SKM-1 treated with dmso at 0.1 percent for 144 hours (cell line): ENCODE measurements around the gene A2M.

Source experiments
- DNase-seq: peaks from one replicate; lab custom pipeline; 2025; ENCODE audit not compliant: unreplicated experiment; lab: John Stamatoyannopoulos, UW

Gene A2M

GRCh38 chr12:9122091-9122609 lies 6.4 kb upstream of the A2M start:
- DNase-seq = no peak

GRCh38 chr12:9120487-9121184 lies 4.9 kb upstream of the A2M start:
- DNase-seq = no peak

GRCh38 chr12:9118158-9118557 lies 2.4 kb upstream of the A2M start:
- peak; percentile 74 for DNase-seq

GRCh38 chr12:9114946-9115345 lies 773 bp downstream of the A2M start:
- DNase-seq = no peak

DNA sequence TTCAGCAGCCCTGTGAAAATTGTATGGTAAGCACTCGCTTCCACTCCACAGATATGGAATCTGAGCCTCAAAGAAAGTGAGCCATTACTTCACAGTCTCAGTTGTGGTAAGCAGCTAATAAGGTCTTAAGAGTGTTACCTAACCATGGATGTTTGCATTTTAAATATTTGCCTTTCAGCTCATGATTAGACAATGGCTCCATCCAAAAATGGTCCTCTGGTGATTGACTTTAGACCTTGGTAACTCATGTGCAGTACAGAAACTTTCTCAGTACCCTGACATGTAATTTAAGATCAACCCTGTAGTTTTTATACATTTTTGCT lies 1.8 kb downstream of the A2M start:
- no peak for DNase-seq

DNA sequence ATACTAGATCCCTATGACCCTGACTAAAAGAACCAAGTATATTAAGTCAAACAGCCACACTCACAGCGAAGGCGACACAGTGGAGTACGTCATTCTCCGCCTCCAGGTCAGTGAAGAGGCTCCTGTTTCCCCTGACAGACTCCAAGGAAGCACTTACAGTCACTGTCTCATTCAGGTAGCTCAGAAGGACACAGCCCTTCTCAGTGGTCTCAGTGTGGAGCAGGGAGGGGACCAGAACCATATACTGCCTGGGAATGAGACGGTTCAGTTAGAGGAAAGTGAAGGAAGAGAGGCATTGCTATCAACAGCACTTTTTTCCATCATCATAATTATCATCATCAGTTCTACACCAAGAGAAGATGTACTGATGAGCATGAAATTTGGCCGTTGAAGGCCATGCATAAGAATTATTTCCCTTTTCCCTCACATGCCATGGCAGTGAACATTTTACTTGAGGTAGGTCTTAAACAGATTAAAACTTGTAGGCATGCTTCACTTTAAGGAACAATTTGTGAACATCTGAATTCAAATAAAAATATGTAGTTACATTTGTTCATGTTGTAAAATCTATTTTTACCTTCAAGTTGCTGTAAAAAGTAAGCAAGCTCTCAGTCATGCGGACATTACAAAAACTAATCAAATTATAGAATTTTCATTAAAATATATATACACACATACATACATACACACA lies 2.3 kb downstream of the A2M start:
- DNase-seq = no peak

GRCh38 chr12:9112076-9112853 lies 3.5 kb downstream of the A2M start:
- no peak for DNase-seq

- DNase-seq = no peak
Measured at GRCh38 chr12:9111525-9111924, 4.2 kb downstream of the A2M start.

DNA sequence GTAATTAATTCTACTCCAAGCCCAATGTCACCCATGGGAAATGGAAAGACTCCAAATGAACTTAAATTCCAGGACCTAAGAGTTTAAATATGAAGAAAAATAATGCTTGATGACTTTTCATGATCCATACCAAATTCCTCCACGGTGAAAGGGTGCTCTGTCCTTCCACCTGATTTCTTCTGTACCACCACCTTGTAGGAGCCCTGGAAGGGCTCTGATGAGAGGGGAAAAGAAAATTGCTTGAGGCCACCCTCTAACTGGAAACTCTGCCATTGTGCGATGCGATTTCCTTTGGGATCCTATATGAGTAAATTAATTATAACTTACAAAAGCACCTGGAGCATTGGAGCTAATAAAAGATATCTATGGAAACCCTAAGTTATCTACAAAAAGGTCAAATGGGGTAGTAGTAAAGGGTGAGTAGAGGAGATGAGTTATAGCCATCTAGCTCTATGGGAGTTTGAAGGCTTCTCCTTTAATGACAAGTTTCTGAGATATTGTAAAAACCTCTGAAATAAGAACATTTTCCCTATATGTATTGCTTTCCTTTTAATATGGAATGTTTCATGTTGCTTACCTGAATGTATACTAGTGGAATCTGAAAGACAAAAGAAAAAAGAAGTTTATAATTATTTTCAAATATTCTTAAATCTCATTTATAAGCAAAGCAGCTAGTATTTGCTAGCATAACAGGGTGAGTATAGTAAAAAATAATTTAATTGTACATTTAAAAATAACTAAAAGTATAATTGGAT lies 5.8 kb downstream of the A2M start:
- DNase-seq = no peak

DNA sequence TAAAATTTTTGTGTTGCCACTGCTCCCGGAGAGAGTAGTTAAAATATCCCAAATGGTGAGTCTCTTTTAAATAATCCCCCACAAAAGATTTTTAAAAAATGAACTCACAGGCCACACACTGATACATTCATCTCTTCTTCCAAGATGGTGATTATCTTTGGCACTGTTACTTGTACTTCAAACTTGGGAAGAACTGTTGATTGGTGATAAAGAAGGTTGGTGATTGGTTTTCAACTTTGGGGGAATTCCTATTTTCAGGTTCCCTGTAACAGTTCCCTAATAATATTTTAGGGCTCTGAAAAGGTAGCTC lies 6.6 kb downstream of the A2M start:
- no peak for DNase-seq

DNA sequence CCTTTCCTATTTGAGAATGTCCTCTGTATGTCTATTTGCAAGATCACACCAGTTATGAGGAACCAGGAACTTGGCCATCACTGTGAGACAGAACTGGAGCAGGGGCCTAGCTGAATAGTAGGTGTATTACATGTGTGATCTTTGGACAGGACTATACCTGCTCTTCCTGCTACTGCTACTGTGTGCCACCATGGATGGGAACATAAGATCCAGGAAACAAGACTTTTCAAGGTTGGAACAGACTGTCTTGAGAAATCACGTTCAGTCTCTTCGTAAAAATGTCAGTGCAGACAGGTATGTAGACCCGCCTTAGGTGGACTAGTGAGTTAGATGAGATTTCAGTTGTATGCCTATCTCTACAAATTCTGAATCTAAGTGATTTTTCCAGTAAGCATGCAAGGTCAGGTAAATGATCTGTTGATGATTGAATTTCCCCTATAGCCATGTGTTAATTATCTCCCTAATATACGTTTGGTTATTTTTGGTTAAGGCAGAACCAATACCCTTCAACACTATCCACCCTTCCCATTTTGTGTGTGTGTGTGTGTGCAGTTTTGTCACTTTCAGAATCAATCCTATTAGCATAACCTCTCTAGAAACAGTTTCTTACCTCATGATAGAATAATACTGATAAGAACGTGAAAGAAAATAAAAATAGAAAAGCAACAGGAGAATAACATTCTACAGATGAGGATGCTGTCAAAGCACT lies 7.1 kb downstream of the A2M start:
- DNase-seq = no peak

DNA sequence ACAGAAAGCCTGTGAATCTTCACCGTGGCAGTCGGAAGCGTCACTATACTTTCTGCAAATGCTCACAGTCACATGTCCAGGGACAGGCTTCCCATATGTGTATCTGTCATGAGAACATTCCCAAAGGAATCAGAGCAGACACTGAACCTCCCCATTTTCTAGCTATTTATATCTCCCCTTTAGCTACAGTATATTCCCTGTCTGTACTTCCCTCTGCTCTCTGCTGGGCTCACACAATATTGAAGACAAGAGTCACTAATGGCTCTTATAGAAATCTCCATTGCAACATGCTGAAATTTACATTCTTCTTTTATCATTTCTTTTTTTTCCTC lies 8.2 kb downstream of the A2M start:
- no peak for DNase-seq

GRCh38 chr12:9106610-9107541 lies 8.8 kb downstream of the A2M start:
- DNase-seq = no peak

DNA sequence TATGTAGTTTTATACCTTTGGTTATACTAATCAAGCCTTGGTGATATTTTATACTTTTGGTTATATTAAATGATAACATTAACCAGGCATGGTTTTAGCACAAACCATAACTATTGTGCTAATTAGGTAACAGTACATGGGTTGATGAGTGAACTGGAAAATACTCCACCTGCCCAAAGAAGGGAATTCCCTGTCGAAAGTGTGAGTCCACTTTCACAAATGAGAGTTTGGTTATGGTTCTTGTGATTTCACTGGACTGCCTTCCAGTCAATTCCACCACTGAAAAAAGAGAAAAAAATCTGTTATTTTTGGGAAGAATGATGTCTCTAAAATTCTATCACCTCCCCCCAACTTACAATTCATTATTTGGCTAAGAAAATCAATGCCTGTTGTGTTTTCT lies 9.7 kb downstream of the A2M start:
- DNase-seq = no peak

- DNase-seq = no peak
Measured at GRCh38 chr12:9104767-9105423, 10.8 kb downstream of the A2M start.

DNA sequence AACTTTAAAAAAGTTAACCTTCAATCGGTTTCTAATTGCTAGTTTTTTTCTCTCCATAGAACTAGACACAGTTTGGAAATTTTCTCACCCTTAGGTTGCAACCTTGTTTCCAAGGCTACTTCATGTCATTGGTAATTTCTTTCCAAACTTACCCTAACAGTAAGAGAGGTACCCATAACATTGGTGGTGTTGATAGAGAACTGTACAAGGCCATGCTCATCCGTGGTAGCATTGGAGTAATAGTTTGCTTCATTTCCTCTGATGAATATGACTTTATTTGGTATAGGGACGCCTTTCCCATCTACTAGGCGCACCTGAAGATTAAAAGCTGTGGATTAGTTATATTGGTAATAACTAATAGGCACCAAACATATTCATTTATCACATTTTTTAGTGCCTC lies 11.6 kb downstream of the A2M start:
- DNase-seq = no peak

DNA sequence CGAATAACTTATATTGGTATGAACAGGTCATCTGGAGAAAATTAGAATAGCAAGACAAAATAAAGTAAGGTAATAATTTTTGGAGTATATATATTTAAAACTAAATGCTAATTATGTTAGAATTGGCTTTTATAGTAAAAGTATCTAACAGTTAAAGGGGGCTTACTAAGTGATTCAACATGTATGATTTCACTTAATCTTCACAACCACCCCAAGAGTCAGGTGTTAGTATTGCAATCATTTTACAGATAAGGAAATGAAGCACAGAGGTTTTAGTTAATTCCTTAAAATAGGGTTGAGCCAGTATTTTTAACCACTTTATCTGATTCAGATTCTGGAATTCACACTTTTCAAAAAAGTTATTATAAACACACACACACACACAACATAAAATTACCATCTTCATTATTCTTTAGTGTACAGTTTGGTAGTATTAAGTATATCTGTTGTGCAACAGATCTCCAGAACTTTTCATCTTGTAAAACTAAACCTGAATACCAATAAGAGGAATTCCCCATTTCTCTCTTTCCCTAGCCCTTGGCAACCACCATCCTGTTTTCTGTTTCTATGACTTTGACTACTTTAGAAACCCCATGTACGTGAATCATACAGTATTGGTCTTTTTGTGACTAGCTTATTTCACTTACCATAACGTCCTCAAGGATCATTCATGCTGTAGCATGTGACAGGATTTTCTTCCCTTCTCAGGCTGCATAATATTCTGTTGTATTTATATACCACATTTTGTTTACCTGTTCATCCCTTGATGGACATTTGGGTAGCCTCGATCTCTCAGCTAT lies 12.5 kb downstream of the A2M start:
- no peak for DNase-seq

DNA sequence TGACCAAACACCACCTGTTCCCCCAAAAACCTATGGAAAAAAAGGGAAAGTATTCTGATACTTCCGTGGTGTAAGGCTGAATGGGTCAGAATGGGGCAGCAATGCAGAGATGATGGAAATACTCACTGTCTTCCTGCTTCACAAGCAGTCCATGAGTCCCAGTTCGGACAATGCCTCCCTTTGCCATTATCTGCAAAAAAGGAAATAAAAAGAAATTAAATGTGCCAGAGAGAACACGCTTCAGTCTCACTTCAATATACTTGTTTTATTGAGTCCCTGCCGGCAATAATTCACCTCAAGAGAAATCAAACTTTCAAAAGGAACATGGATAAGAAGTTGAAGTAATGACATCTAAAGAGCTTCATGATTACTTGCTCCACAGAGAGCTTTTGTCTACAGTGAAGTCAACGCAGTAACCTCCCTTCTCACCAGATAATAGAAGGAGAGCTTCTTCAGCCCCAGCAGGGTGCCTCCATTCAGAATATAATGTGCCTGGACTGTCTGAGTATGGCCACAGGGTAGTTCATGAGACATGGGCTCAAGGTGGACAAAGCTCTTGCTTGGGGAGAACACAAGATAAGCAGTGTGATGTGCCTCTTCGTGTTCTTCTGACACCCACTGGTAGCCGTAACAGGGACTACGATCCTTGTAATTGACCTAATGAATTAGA lies 14.6 kb downstream of the A2M start:
- DNase-seq = no peak
